ENCODE data around the gene CCDC197.
A peak's percentile ranks its signal among the peaks of the same experiment; 100 is the strongest.

CCDC197 gene

GRCh38 chr14:93961620-93962019, 35.5 kb upstream of the CCDC197 start:
- no peak for DNase-seq (ENCODE audit: low spot score)

- DNase-seq (ENCODE audit: low spot score) = no peak
Observed at GRCh38 chr14:93962701-93963601, 34.1 kb upstream of the CCDC197 start.

GRCh38 chr14:93963692-93964091, 33.4 kb upstream of the CCDC197 start:
- no peak for DNase-seq (ENCODE audit: low spot score)

GRCh38 chr14:93964281-93964680, 32.8 kb upstream of the CCDC197 start:
- DNase-seq (ENCODE audit: low spot score) = no peak

GRCh38 chr14:93964820-93965286, 32.2 kb upstream of the CCDC197 start:
- DNase-seq (ENCODE audit: low spot score) = no peak

- peak; percentile 82 for DNase-seq (ENCODE audit: low spot score)
Observed at GRCh38 chr14:93965287-93965821, 31.7 kb upstream of the CCDC197 start.

- DNase-seq (ENCODE audit: low spot score) = no peak
Observed at GRCh38 chr14:93965946-93966474, 31.1 kb upstream of the CCDC197 start.

GRCh38 chr14:93967637-93968250, 29.4 kb upstream of the CCDC197 start:
- DNase-seq (ENCODE audit: low spot score) = no peak

GRCh38 chr14:93969082-93969828, 27.8 kb upstream of the CCDC197 start:
- DNase-seq (ENCODE audit: low spot score) = no peak

- DNase-seq (ENCODE audit: low spot score) = no peak
Observed at GRCh38 chr14:93970585-93970964, 26.5 kb upstream of the CCDC197 start.

GRCh38 chr14:93970965-93971634, 26.0 kb upstream of the CCDC197 start:
- no peak for DNase-seq (ENCODE audit: low spot score)

GRCh38 chr14:93971635-93972027, 25.5 kb upstream of the CCDC197 start:
- no peak for DNase-seq (ENCODE audit: low spot score)

- no peak for DNase-seq (ENCODE audit: low spot score)
Observed at GRCh38 chr14:93972618-93973205, 24.4 kb upstream of the CCDC197 start.

GRCh38 chr14:93973607-93974006, 23.5 kb upstream of the CCDC197 start:
- DNase-seq (ENCODE audit: low spot score) = no peak

- no peak for DNase-seq (ENCODE audit: low spot score)
Observed at GRCh38 chr14:93974299-93974698, 22.8 kb upstream of the CCDC197 start.

- DNase-seq (ENCODE audit: low spot score) = no peak
Observed at GRCh38 chr14:93974833-93975232, 22.3 kb upstream of the CCDC197 start.

- peak; percentile 88 for DNase-seq (ENCODE audit: low spot score)
Observed at GRCh38 chr14:93975791-93976476, 21.2 kb upstream of the CCDC197 start.

GRCh38 chr14:93976477-93977057, 20.5 kb upstream of the CCDC197 start, which contains the start of gene ASB2:
Gene ASB2, minus strand, starts transcription at chr14:93976570. Its CDS starts 12,031 bp downstream, at chr14:93964539.
- DNase-seq (ENCODE audit: low spot score) = peak; percentile 85

GRCh38 chr14:93977171-93977570, 19.9 kb upstream of the CCDC197 start:
- DNase-seq (ENCODE audit: low spot score) = no peak

Data from COLO829 (cell line).